WTC11 (cell line): Measurements from ENCODE around the gene COG5.

Experiments used
- CBFB ChIP-seq: sonication (generic); formaldehyde crosslinking; IDR thresholded peaks from 2 replicates; pipeline ENCODE4 v1.8.1; 2022; ENCODE audit warnings: mild to moderate bottlenecking, low read depth, missing genetic modification reagents
- CREB1 ChIP-seq: sonication (generic); formaldehyde crosslinking; IDR thresholded peaks from 2 replicates; pipeline ENCODE4 v1.8.0; 2023; ENCODE audit warnings: mild to moderate bottlenecking, missing genetic modification reagents
- CREM ChIP-seq: sonication (generic); formaldehyde crosslinking; IDR thresholded peaks from 2 replicates; pipeline ENCODE4 v1.8.1; 2022; ENCODE audit warnings: mild to moderate bottlenecking, missing genetic modification reagents, moderate library complexity
- IRF2 ChIP-seq: sonication (generic); formaldehyde crosslinking; IDR thresholded peaks from 2 replicates; pipeline ENCODE4 v1.8.0; 2022; ENCODE audit warnings: low read depth, missing genetic modification reagents, borderline replicate concordance
- MLX ChIP-seq: sonication (generic); formaldehyde crosslinking; IDR thresholded peaks from 2 replicates; pipeline ENCODE4 v1.8.1; 2023; ENCODE audit warnings: mild to moderate bottlenecking, missing genetic modification reagents, moderate library complexity
- RELA ChIP-seq: sonication (generic); formaldehyde crosslinking; IDR thresholded peaks from 2 replicates; pipeline ENCODE4 v1.8.1; 2022; ENCODE audit warnings: missing genetic modification reagents, mild to moderate bottlenecking, borderline replicate concordance
- TEAD4 ChIP-seq: sonication (generic); formaldehyde crosslinking; IDR thresholded peaks from 2 replicates; pipeline ENCODE4 v1.8.0; 2022; ENCODE audit warnings: mild to moderate bottlenecking, missing genetic modification reagents
- TF ChIP-seq, protein P1 (sequence below): sonication (generic); formaldehyde crosslinking; IDR thresholded peaks from 2 replicates; pipeline ENCODE4 v1.8.1; 2023; ENCODE audit warnings: mild to moderate bottlenecking, missing genetic modification reagents, borderline replicate concordance
- TF ChIP-seq, protein P2 (sequence below): sonication (generic); formaldehyde crosslinking; IDR thresholded peaks from 2 replicates; pipeline ENCODE4 v1.8.1; 2023; ENCODE audit warnings: mild to moderate bottlenecking, missing genetic modification reagents
- TF ChIP-seq, protein P3 (sequence below): fragments of 200-600 bp; IDR thresholded peaks from 2 replicates; pipeline ENCODE4 v1.8.0; 2022; ENCODE audit warnings: antibody characterized with exemption
- TF ChIP-seq, protein P4 (sequence below): sonication (generic); formaldehyde crosslinking; IDR thresholded peaks from 2 replicates; pipeline ENCODE4 v1.8.1; 2022; ENCODE audit warnings: low read depth, mild to moderate bottlenecking, moderate library complexity, missing genetic modification reagents, borderline replicate concordance

GRCh38 chr7:107173691-107174406 lies 389.9 kb downstream of the COG5 start:
- no peak for TF ChIP-seq IRF2 (CRISPR knock-in tag)
- no peak for TF ChIP-seq CREB1
- TF ChIP-seq, protein P1, sequence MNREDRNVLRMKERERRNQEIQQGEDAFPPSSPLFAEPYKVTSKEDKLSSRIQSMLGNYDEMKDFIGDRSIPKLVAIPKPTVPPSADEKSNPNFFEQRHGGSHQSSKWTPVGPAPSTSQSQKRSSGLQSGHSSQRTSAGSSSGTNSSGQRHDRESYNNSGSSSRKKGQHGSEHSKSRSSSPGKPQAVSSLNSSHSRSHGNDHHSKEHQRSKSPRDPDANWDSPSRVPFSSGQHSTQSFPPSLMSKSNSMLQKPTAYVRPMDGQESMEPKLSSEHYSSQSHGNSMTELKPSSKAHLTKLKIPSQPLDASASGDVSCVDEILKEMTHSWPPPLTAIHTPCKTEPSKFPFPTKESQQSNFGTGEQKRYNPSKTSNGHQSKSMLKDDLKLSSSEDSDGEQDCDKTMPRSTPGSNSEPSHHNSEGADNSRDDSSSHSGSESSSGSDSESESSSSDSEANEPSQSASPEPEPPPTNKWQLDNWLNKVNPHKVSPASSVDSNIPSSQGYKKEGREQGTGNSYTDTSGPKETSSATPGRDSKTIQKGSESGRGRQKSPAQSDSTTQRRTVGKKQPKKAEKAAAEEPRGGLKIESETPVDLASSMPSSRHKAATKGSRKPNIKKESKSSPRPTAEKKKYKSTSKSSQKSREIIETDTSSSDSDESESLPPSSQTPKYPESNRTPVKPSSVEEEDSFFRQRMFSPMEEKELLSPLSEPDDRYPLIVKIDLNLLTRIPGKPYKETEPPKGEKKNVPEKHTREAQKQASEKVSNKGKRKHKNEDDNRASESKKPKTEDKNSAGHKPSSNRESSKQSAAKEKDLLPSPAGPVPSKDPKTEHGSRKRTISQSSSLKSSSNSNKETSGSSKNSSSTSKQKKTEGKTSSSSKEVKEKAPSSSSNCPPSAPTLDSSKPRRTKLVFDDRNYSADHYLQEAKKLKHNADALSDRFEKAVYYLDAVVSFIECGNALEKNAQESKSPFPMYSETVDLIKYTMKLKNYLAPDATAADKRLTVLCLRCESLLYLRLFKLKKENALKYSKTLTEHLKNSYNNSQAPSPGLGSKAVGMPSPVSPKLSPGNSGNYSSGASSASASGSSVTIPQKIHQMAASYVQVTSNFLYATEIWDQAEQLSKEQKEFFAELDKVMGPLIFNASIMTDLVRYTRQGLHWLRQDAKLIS (CRISPR knock-in tag) = no peak
- TF ChIP-seq, protein P2, sequence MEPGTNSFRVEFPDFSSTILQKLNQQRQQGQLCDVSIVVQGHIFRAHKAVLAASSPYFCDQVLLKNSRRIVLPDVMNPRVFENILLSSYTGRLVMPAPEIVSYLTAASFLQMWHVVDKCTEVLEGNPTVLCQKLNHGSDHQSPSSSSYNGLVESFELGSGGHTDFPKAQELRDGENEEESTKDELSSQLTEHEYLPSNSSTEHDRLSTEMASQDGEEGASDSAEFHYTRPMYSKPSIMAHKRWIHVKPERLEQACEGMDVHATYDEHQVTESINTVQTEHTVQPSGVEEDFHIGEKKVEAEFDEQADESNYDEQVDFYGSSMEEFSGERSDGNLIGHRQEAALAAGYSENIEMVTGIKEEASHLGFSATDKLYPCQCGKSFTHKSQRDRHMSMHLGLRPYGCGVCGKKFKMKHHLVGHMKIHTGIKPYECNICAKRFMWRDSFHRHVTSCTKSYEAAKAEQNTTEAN (CRISPR knock-in tag) = no peak
- TF ChIP-seq, protein P3, sequence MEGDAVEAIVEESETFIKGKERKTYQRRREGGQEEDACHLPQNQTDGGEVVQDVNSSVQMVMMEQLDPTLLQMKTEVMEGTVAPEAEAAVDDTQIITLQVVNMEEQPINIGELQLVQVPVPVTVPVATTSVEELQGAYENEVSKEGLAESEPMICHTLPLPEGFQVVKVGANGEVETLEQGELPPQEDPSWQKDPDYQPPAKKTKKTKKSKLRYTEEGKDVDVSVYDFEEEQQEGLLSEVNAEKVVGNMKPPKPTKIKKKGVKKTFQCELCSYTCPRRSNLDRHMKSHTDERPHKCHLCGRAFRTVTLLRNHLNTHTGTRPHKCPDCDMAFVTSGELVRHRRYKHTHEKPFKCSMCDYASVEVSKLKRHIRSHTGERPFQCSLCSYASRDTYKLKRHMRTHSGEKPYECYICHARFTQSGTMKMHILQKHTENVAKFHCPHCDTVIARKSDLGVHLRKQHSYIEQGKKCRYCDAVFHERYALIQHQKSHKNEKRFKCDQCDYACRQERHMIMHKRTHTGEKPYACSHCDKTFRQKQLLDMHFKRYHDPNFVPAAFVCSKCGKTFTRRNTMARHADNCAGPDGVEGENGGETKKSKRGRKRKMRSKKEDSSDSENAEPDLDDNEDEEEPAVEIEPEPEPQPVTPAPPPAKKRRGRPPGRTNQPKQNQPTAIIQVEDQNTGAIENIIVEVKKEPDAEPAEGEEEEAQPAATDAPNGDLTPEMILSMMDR = no peak
- no peak for TF ChIP-seq MLX (CRISPR knock-in tag)
- TF ChIP-seq TEAD4 (CRISPR knock-in tag) = no peak
- TF ChIP-seq CBFB (CRISPR knock-in tag) = no peak
- TF ChIP-seq, protein P4, sequence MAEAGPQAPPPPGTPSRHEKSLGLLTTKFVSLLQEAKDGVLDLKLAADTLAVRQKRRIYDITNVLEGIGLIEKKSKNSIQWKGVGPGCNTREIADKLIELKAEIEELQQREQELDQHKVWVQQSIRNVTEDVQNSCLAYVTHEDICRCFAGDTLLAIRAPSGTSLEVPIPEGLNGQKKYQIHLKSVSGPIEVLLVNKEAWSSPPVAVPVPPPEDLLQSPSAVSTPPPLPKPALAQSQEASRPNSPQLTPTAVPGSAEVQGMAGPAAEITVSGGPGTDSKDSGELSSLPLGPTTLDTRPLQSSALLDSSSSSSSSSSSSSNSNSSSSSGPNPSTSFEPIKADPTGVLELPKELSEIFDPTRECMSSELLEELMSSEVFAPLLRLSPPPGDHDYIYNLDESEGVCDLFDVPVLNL = no peak
- TF ChIP-seq CREM (CRISPR knock-in tag) = no peak
- TF ChIP-seq RELA (CRISPR knock-in tag) = no peak
